Esophagus squamous epithelium (tissue), 5 donors: Measurements from ENCODE around the gene SYP. TPM values are rescaled to one million over a fixed set of nuclear protein-coding genes. Genes with fewer than 3 reads are reported as not detected.
"Not testable (repeated sequence)": the region's sequence is repeated elsewhere in the genome, so short reads cannot be mapped to it uniquely, and the experiment has no call there.

Experiments used
- DNase-seq: peaks from one replicate; lab custom pipeline; 2025; lab: John Stamatoyannopoulos, UW
- H3K27ac ChIP-seq, 4 donors: fragments of 200-600 bp; sonication (generic); one replicate each; pipeline ENCODE4 v1.5.1; 2016 to 2019; ENCODE audit warnings: mild to moderate bottlenecking in 1 of 4
- H3K27me3 ChIP-seq, 4 donors: fragments of 200-600 bp; sonication (generic); 1 replicate in 3 of 4; 2 replicates in 1 of 4; pipeline versions ENCODE4 v1.5.1 to v1.6.0; 2017 to 2021; ENCODE audit warnings: antibody characterized with exemption in 1 of 4
- H3K36me3 ChIP-seq, 3 donors: fragments of 200-600 bp; sonication (generic); one replicate each; pipeline ENCODE4 v1.5.1; 2016 to 2019
- H3K4me1 ChIP-seq, 3 donors: fragments of 200-600 bp; sonication (generic); one replicate each; pipeline ENCODE4 v1.5.1; 2017 to 2019
- H3K4me3 ChIP-seq, 4 donors: fragments of 200-600 bp; sonication (generic); 1 replicate in 3 of 4; 2 replicates in 1 of 4; pipeline ENCODE4 v1.5.1; 2016 to 2019; ENCODE audit warnings: mild to moderate bottlenecking in 2 of 4, moderate library complexity in 1 of 4
- H3K9me3 ChIP-seq, 3 donors: fragments of 200-600 bp; sonication (generic); one replicate each; pipeline ENCODE4 v1.5.1; 2016 to 2019
- POLR2A ChIP-seq, 4 donors: fragments of 450-650 bp; IDR thresholded peaks; one replicate each; pipeline ENCODE4 v1.6.1; 2017; ENCODE audit warnings: antibody characterized with exemption in 4 of 4, mild to moderate bottlenecking in 4 of 4, moderate library complexity in 3 of 4
- WGBS, 2 donors: methylation state at CpG; one replicate each; pipeline ENCODE4 v1.1.5; 2018; 5-methylcytosine and 5-hydroxymethylcytosine counted together
- intact Hi-C: fragments of 100-400 bp; cut with DNase I; formaldehyde crosslinking; loops from one replicate; pipeline ENCODE4 v1.15.0; 2022
- total RNA-seq, 4 donors: library from RNA; depleted of rRNA; stranded (reverse); fragments of >200 nt; gene quantifications; one replicate each; pipeline ENCODE4 v1.1.0, GENCODE V29; 2016
- TF ChIP-seq, protein P1 (sequence below), 6 experiments: fragments of 450-650 bp in 4 of 6; fragments of 200-600 bp in 2 of 6; sonication (generic) in 2 of 6; IDR thresholded peaks; one replicate each; pipeline ENCODE4 v1.5.1; 2016 to 2019; ENCODE audit warnings: antibody characterized with exemption in 6 of 6, mild to moderate bottlenecking in 4 of 6, moderate library complexity in 4 of 6
- donor health status: DM: yes; HTN: yes; CAD: no.

The SYP gene
- total RNA-seq, 4 donors from 2014 or later = 0.15 to 0.57 (median 0.37) TPM

GRCh38 chrX:49175435-49176274, 24.3 kb downstream of the SYP start:
- Histone ChIP-seq H3K27me3 (no peaks in the 10 kb centered on the region), H3K36me3 (peaks cover 0 to 60% (median 0%) of the 10 kb centered on the region in 3 donors), H3K4me1 (peaks cover 0 to 65% (median 7%) of the 10 kb centered on the region in 3 donors), H3K4me3 (peak overlapping the region in 1 of 4 donors; percentile 23), H3K9me3 (no peaks in the 10 kb centered on the region), H3K27ac (peak overlapping the region; percentile 73 to 96 (median 90))
- DNase-seq = no peak
- 37 to 59% methylated on average over 7 to 15 of the region's 43 CpGs for WGBS, 2 donors
- intact Hi-C loops = no loop called here
- no peak for TF ChIP-seq POLR2A (IDR thresholded peaks at IDR 0.05)
- TF ChIP-seq, protein P1, sequence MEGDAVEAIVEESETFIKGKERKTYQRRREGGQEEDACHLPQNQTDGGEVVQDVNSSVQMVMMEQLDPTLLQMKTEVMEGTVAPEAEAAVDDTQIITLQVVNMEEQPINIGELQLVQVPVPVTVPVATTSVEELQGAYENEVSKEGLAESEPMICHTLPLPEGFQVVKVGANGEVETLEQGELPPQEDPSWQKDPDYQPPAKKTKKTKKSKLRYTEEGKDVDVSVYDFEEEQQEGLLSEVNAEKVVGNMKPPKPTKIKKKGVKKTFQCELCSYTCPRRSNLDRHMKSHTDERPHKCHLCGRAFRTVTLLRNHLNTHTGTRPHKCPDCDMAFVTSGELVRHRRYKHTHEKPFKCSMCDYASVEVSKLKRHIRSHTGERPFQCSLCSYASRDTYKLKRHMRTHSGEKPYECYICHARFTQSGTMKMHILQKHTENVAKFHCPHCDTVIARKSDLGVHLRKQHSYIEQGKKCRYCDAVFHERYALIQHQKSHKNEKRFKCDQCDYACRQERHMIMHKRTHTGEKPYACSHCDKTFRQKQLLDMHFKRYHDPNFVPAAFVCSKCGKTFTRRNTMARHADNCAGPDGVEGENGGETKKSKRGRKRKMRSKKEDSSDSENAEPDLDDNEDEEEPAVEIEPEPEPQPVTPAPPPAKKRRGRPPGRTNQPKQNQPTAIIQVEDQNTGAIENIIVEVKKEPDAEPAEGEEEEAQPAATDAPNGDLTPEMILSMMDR (IDR thresholded peaks at IDR 0.05) = no peak

DNA sequence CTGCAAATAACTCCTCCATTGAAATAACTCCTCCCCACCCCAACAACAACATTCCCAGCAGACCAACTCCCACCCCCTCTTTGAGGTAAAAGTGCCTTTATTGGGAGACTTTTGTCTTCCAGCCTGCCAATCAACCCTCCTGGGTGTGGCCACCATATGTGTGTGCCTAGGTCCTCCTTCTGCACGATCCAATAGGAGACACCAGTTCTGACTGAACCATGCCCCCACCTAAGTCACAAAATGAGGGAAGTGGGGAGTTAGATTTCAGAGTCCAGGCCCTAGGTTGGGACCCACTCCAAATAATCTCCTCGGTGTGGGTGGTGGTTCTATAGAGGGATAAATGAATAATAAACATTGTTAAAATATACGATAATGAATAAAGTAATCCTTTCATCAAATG, 25.3 kb downstream of the SYP start:
- WGBS, 2 donors = 18 to 79% methylated on average over 2 of the region's 3 CpGs
- H3K36me3 ChIP-seq = peaks cover 0 to 51% (median 0%) of the 10 kb centered on the region in 3 donors
- no peak for DNase-seq
- H3K9me3 ChIP-seq = no peaks in the 10 kb centered on the region
- peaks cover 0 to 65% (median 7%) of the 10 kb centered on the region in 3 donors for H3K4me1 ChIP-seq
- peak overlapping the region; percentile 93 to 96 (median 95) for H3K27ac ChIP-seq
- no peak overlapping the region for H3K4me3 ChIP-seq
- intact Hi-C loops = no loop called here
- H3K27me3 ChIP-seq = no peaks in the 10 kb centered on the region
- no peak for TF ChIP-seq POLR2A (IDR thresholded peaks at IDR 0.05)
- TF ChIP-seq, protein P1 (IDR thresholded peaks at IDR 0.05) = no peak

GRCh38 chrX:49173544-49173943, 26.4 kb downstream of the SYP start:
- H3K4me1 ChIP-seq = peaks cover 0 to 72% (median 7%) of the 10 kb centered on the region in 3 donors

GRCh38 chrX:49172280-49172780, 27.7 kb downstream of the SYP start:
- DNase-seq = no peak
- peak overlapping the region; percentile 93 to 96 (median 95) for H3K27ac ChIP-seq
- TF ChIP-seq POLR2A (IDR thresholded peaks at IDR 0.05) = peak in 1 of 4 donors; percentile 29
- TF ChIP-seq, protein P1 (IDR thresholded peaks at IDR 0.05) = no peak
- H3K9me3 ChIP-seq = no peaks in the 10 kb centered on the region
- intact Hi-C loops = no loop called here
- H3K4me1 ChIP-seq = peaks cover 0 to 75% (median 9%) of the 10 kb centered on the region in 3 donors
- 43% methylated on average over 5 of the region's 37 CpGs; no CpG with 5 or more reads in 1 of the 2 donors for WGBS, 2 donors
- peak overlapping the region; percentile 63 to 75 (median 66) for H3K4me3 ChIP-seq
- H3K36me3 ChIP-seq = peaks cover 0 to 31% (median 0%) of the 10 kb centered on the region in 3 donors
- H3K27me3 ChIP-seq = no peaks in the 10 kb centered on the region

More at GRCh38 chrX:49173544-49173943, 26.4 kb downstream of the SYP start:
- WGBS, 2 donors = 70% methylated on average over 2 of the region's 8 CpGs; no CpG with 5 or more reads in 1 of the 2 donors
- H3K27me3 ChIP-seq, DNase-seq, intact Hi-C loops, H3K9me3 ChIP-seq: not testable (repeated sequence)
- H3K4me3 ChIP-seq = peak overlapping the region in 2 of 4 donors; percentile 66 to 75
- peak overlapping the region; percentile 93 to 96 (median 95) for H3K27ac ChIP-seq
- peaks cover 0 to 39% (median 0%) of the 10 kb centered on the region in 3 donors for H3K36me3 ChIP-seq

- Histone ChIP-seq H3K9me3 (no peaks in the 10 kb centered on the region), H3K4me1 (peaks cover 0 to 74% (median 9%) of the 10 kb centered on the region in 3 donors), H3K27ac (peak within 1 kb of the TSS; percentile 93 to 96 (median 95)), H3K27me3 (no peaks in the 10 kb centered on the region), H3K36me3 (peaks cover 0 to 31% (median 0%) of the 10 kb centered on the region in 3 donors), H3K4me3 (peak within 1 kb of the TSS; percentile 63 to 75 (median 66))
- intact Hi-C loops = no loop called here
- peak in 2 of 4 donors; percentile 66 to 77 for TF ChIP-seq POLR2A (IDR thresholded peaks at IDR 0.05)
- TF ChIP-seq, protein P1 (IDR thresholded peaks at IDR 0.05) = no peak
- no peak for DNase-seq
- WGBS, 2 donors = 81% methylated on average over 3 of the region's 46 CpGs; no CpG with 5 or more reads in 1 of the 2 donors
These were observed 28.2 kb downstream of the SYP start, which contains the start of gene PLP2 for GRCh38 chrX:49171752-49172279. Gene PLP2 (plus strand): TSS chrX:49171898. CDS start chrX:49172001, 103 bp downstream.
